ENCODE measurements around the gene AKR1B15. TPM values are rescaled to one million over a fixed set of nuclear protein-coding genes. Genes with fewer than 3 reads are reported as not detected.

AKR1B15 gene
- total RNA-seq, 4 donors from 2014 or later: 0.17 TPM; not detected in 3

DNA sequence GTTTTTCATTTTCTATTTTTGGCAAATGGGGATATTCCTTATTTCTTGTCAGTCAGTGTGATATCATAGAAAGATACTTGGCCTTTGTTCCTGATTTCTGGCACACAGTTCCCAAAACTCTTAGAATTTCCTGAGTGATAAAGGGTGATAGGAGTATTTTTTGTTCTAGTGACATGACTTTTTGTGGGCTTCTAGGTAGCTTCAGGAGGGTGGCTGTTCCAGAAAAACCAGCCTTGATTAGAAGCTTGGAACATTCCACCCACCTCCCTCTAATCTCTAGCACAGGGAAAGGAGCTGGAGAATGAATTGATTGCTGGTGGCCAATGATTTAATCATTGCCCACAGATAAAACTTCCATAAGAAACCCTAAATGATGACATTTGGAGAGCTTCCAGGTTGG is 80.5 kb downstream of the AKR1B15 start:
- H3K36me3 ChIP-seq: no peaks in the 10 kb centered on the region
- no peaks in the 10 kb centered on the region for H3K9me3 ChIP-seq
- H3K4me3 ChIP-seq: no peak overlapping the region
- intact Hi-C loops (cut with DNase I): no loop called here
- H3K27me3 ChIP-seq: peaks cover 0 to 4% (median 0%) of the 10 kb centered on the region in 4 donors
- TF ChIP-seq EP300 (IDR thresholded peaks at IDR 0.05) (no peak), POLR2A (IDR thresholded peaks at IDR 0.05; ENCODE audit: low read depth) (no peak), POLR2AphosphoS5 (IDR thresholded peaks at IDR 0.05) (no peak)
- TF ChIP-seq, protein P1, sequence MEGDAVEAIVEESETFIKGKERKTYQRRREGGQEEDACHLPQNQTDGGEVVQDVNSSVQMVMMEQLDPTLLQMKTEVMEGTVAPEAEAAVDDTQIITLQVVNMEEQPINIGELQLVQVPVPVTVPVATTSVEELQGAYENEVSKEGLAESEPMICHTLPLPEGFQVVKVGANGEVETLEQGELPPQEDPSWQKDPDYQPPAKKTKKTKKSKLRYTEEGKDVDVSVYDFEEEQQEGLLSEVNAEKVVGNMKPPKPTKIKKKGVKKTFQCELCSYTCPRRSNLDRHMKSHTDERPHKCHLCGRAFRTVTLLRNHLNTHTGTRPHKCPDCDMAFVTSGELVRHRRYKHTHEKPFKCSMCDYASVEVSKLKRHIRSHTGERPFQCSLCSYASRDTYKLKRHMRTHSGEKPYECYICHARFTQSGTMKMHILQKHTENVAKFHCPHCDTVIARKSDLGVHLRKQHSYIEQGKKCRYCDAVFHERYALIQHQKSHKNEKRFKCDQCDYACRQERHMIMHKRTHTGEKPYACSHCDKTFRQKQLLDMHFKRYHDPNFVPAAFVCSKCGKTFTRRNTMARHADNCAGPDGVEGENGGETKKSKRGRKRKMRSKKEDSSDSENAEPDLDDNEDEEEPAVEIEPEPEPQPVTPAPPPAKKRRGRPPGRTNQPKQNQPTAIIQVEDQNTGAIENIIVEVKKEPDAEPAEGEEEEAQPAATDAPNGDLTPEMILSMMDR (IDR thresholded peaks at IDR 0.05): no peak
- no peaks in the 10 kb centered on the region for H3K4me1 ChIP-seq
- DNase-seq (ENCODE audit: extremely low spot score): no peak
- no peak overlapping the region for H3K27ac ChIP-seq (replicated peaks in 1 of 4)

Other genes starting within 250 kb of the AKR1B15 start
- gene SLC35B4, start 232.2 kb upstream of the AKR1B15 start, total RNA-seq: 1 to 10 TPM; 6.6 to 8.6 (median 7.9) TPM
- 10 to 100 TPM; 44.6 to 55.2 (median 52.5) TPM for gene AKR1B1, start 90.0 kb upstream of the AKR1B15 start, total RNA-seq
- gene AKR1B10, start 21.5 kb upstream of the AKR1B15 start, total RNA-seq: 1 to 10 TPM in 1 of 4 donors, under 1 TPM in 2, not detected in 1; 0.66 to 1.0 (median 0.83) TPM
- 10 to 100 TPM; 19.1 to 29.4 (median 22.7) TPM for gene BPGM, start 97.7 kb downstream of the AKR1B15 start, total RNA-seq
- gene CALD1, start 230.5 kb downstream of the AKR1B15 start, total RNA-seq: 1,000 to 10,000 TPM; 2,057 to 3,140 (median 2,687) TPM

All from esophagus muscularis mucosa (tissue), 4 donors.